GM12878 (cell line): ENCODE results near the gene NSMCE4A. TPM values are rescaled to one million over a fixed set of nuclear protein-coding genes. Genes with fewer than 3 reads are reported as not detected.
A peak's percentile ranks its signal among the peaks of the same experiment; 100 is the strongest.

Experiments
- BACH1 ChIP-seq: fragments of 450-650 bp; IDR thresholded peaks from 2 replicates; pipeline ENCODE4 v1.6.1; 2017; ENCODE audit warnings: mild to moderate bottlenecking, borderline replicate concordance
- CBX5 ChIP-seq: sonication (generic); IDR thresholded peaks from 2 replicates; pipeline ENCODE4 v1.6.1; 2016; ENCODE audit warnings: low read depth, moderate library complexity, mild to moderate bottlenecking, inconsistent platforms
- CREB1 ChIP-seq: IDR thresholded peaks from 2 replicates; pipeline ENCODE4 v1.6.1; 2012; ENCODE audit warnings: low read depth, mild to moderate bottlenecking, inconsistent platforms
- DPF2 ChIP-seq: fragments of 450-650 bp; IDR thresholded peaks from 2 replicates; pipeline ENCODE4 v1.6.1; 2017; ENCODE audit warnings: mild to moderate bottlenecking
- EGR1 ChIP-seq, 2 experiments: IDR thresholded peaks; 1 replicate in 1 of 2; 2 replicates in 1 of 2; pipeline ENCODE4 v1.6.1; 2011 to 2012; ENCODE audit warnings: low read depth in 2 of 2, low read length in 2 of 2, borderline replicate concordance in 1 of 2, mild to moderate bottlenecking in 1 of 2, moderate library complexity in 1 of 2
- HDAC2 ChIP-seq: fragments of 200-600 bp; sonication (generic); IDR thresholded peaks from 2 replicates; pipeline ENCODE4 v1.6.1; 2017
- HDAC6 ChIP-seq: fragments of 200-600 bp; sonication (generic); IDR thresholded peaks from one replicate; pipeline ENCODE4 v1.8.0; 2017; ENCODE audit warnings: antibody characterized with exemption; ENCODE audit not compliant: unreplicated experiment
- IKZF1 ChIP-seq: fragments of 450-650 bp; conservative IDR thresholded peaks from 2 replicates; pipeline ENCODE4 v1.6.1; 2017; ENCODE audit warnings: antibody characterized with exemption, mild to moderate bottlenecking
- IKZF2 ChIP-seq, 2 experiments: fragments of 450-650 bp; IDR thresholded peaks; 2 replicates each; pipeline ENCODE4 v1.6.1; 2017; ENCODE audit warnings: mild to moderate bottlenecking in 2 of 2, moderate library complexity in 2 of 2
- MXI1 ChIP-seq: fragments of 150-350 bp; IDR thresholded peaks from 2 replicates; pipeline ENCODE4 v1.6.1; 2011; ENCODE audit warnings: low read depth, mild to moderate bottlenecking, inconsistent platforms, low read length, improper control_type of control experiment
- NFXL1 ChIP-seq: fragments of 450-650 bp; IDR thresholded peaks from 2 replicates; pipeline ENCODE4 v1.6.1; 2017; ENCODE audit warnings: antibody characterized with exemption, mild to moderate bottlenecking, borderline replicate concordance
- POU2F2 ChIP-seq: IDR thresholded peaks from 3 replicates; pipeline ENCODE4 v1.6.1; 2011; ENCODE audit warnings: low read depth, mild to moderate bottlenecking, low read length, borderline replicate concordance
- RB1 ChIP-seq: fragments of 450-650 bp; formaldehyde crosslinking; IDR thresholded peaks from 2 replicates; pipeline ENCODE4 v1.6.1; 2017; ENCODE audit warnings: mild to moderate bottlenecking, borderline replicate concordance
- RUNX3 ChIP-seq: IDR thresholded peaks from 2 replicates; pipeline ENCODE4 v1.6.1; 2012; ENCODE audit warnings: low read length, inconsistent platforms
- SIX5 ChIP-seq: IDR thresholded peaks from 2 replicates; pipeline ENCODE4 v1.6.1; 2011; ENCODE audit warnings: mild to moderate bottlenecking, low read depth, low read length, moderate library complexity; ENCODE audit not compliant: severe bottlenecking
- SP1 ChIP-seq: IDR thresholded peaks from one replicate; pipeline ENCODE4 v1.6.1; 2011; ENCODE audit warnings: low read depth, low read length
- SREBF2 ChIP-seq: IDR thresholded peaks from 2 replicates; pipeline ENCODE4 v1.6.1; 2012; ENCODE audit warnings: mild to moderate bottlenecking, low read length
- TBL1XR1 ChIP-seq: IDR thresholded peaks from 2 replicates; pipeline ENCODE4 v1.6.1; 2012; ENCODE audit warnings: low read depth, low read length, improper control_type of control experiment
- ZBED1 ChIP-seq: IDR thresholded peaks from 2 replicates; pipeline ENCODE4 v1.6.1; 2016; ENCODE audit warnings: borderline replicate concordance
- ZNF207 ChIP-seq: fragments of 450-650 bp; IDR thresholded peaks from 2 replicates; pipeline ENCODE4 v1.6.1; 2014; ENCODE audit warnings: antibody characterized with exemption, mild to moderate bottlenecking, borderline replicate concordance
- ZNF217 ChIP-seq: fragments of 450-650 bp; IDR thresholded peaks from 2 replicates; pipeline ENCODE4 v1.6.1; 2017; ENCODE audit warnings: antibody characterized with exemption, mild to moderate bottlenecking
- ZSCAN29 ChIP-seq: fragments of 450-650 bp; IDR thresholded peaks from 2 replicates; pipeline ENCODE4 v1.6.1; 2017; ENCODE audit warnings: mild to moderate bottlenecking, moderate library complexity
- polyA plus RNA-seq, 11 experiments: library from polyadenylated mRNA; depleted of rRNA in 4 of 11; unstranded in 6 of 11; stranded (reverse) in 5 of 11; fragments of >200 nt; fragmentation: Nextera tagmentation in 4 of 11; fragmentation: Illumina TruSeq in 1 of 11; extraction: Ambion mirVana in 4 of 11; extraction: Trizol in 1 of 11; gene quantifications; 1 replicate in 1 of 11; 2 replicates in 10 of 11; pipeline versions ENCODE4 v1.2.1 to v1.2.3, GENCODE V29; 2011 to 2016; ENCODE audit warnings: inconsistent platforms in 2 of 11, missing spikeins in 2 of 11, low read depth in 1 of 11
- total RNA-seq, 4 experiments: library from RNA; depleted of rRNA in 3 of 4; stranded (reverse); fragments of >200 nt in 3 of 4; fragmentation: Illumina TruSeq in 1 of 4; extraction: Trizol in 1 of 4; gene quantifications; 2 replicates each; pipeline versions ENCODE4 v1.2.1 to v1.2.3, GENCODE V29; 2013 to 2021
- TF ChIP-seq, protein P1 (sequence below): fragments of 450-650 bp; formaldehyde crosslinking; IDR thresholded peaks from 2 replicates; pipeline ENCODE4 v1.5.0; 2022; ENCODE audit warnings: mild to moderate bottlenecking, missing genetic modification characterization
- TF ChIP-seq, protein P2 (sequence below): fragments of 450-650 bp; IDR thresholded peaks from 2 replicates; pipeline ENCODE4 v1.6.1; 2017; ENCODE audit warnings: antibody characterized with exemption, mild to moderate bottlenecking, moderate library complexity
- TF ChIP-seq, protein P3 (sequence below): fragments of 450-650 bp; IDR thresholded peaks from 2 replicates; pipeline ENCODE4 v1.6.1; 2014; ENCODE audit warnings: mild to moderate bottlenecking

NSMCE4A gene
- total and polyA plus RNA-seq, 10 of the 15 experiments (the other 5 are each of a cell fraction or from before 2014, with no cell fraction given), result 14.2 to 105 (median 76.1) TPM

DNA sequence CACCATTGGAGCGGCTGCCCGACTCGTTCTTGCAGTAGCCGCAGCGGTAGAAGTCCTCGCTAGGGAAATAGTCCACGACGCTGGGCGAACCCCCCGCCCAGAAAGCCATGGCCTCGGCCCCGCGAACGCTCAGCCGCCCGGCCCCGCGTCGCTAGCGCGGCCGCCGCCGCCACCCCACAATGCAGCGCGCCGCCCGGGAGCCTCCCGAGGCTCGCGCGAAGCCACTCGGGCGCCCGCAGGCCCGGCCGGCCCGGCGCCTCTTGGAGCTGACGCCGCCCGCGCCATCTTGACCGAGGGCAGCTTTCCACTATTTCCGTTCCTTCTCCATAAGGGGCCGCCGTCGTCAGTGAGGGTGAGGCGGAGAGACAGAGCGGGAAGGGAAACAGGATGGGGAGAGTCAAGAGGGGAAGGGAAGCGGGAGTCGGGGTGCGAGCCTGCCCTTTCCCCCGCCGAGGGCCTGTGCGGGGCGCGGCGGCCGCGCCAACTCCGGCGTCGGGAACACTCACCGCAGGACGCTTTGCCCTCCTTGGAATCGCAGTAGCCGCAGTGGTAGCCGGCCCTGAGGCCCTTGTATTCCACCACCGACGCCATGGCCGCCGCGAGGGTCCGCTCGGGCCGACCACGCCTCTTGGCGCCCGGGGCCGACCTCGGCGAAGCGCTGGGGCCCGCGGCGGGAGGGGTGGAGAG, 47.0 kb downstream of the NSMCE4A start, which contains the start of gene ATE1 (continued):
- TF ChIP-seq, protein P1, sequence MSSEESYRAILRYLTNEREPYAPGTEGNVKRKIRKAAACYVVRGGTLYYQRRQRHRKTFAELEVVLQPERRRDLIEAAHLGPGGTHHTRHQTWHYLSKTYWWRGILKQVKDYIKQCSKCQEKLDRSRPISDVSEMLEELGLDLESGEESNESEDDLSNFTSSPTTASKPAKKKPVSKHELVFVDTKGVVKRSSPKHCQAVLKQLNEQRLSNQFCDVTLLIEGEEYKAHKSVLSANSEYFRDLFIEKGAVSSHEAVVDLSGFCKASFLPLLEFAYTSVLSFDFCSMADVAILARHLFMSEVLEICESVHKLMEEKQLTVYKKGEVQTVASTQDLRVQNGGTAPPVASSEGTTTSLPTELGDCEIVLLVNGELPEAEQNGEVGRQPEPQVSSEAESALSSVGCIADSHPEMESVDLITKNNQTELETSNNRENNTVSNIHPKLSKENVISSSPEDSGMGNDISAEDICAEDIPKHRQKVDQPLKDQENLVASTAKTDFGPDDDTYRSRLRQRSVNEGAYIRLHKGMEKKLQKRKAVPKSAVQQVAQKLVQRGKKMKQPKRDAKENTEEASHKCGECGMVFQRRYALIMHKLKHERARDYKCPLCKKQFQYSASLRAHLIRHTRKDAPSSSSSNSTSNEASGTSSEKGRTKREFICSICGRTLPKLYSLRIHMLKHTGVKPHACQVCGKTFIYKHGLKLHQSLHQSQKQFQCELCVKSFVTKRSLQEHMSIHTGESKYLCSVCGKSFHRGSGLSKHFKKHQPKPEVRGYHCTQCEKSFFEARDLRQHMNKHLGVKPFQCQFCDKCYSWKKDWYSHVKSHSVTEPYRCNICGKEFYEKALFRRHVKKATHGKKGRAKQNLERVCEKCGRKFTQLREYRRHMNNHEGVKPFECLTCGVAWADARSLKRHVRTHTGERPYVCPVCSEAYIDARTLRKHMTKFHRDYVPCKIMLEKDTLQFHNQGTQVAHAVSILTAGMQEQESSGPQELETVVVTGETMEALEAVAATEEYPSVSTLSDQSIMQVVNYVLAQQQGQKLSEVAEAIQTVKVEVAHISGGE, result peak; percentile 67; the same call in 1 of the 2 replicates
- TF ChIP-seq ZBED1, result no peak
- peak; percentile 55 for TF ChIP-seq HDAC6
- 0 out of 3 replicates have a peak, but pooled peaks of 1 of the 2 experiments have one; percentile 18 for TF ChIP-seq EGR1 (IDR thresholded peaks at IDR 0.05; ENCODE audit: borderline replicate concordance in 1 of 2, low read depth in 2 of 2, low read length in 2 of 2)
- TF ChIP-seq DPF2, result peak; percentile 69
- TF ChIP-seq, protein P2, sequence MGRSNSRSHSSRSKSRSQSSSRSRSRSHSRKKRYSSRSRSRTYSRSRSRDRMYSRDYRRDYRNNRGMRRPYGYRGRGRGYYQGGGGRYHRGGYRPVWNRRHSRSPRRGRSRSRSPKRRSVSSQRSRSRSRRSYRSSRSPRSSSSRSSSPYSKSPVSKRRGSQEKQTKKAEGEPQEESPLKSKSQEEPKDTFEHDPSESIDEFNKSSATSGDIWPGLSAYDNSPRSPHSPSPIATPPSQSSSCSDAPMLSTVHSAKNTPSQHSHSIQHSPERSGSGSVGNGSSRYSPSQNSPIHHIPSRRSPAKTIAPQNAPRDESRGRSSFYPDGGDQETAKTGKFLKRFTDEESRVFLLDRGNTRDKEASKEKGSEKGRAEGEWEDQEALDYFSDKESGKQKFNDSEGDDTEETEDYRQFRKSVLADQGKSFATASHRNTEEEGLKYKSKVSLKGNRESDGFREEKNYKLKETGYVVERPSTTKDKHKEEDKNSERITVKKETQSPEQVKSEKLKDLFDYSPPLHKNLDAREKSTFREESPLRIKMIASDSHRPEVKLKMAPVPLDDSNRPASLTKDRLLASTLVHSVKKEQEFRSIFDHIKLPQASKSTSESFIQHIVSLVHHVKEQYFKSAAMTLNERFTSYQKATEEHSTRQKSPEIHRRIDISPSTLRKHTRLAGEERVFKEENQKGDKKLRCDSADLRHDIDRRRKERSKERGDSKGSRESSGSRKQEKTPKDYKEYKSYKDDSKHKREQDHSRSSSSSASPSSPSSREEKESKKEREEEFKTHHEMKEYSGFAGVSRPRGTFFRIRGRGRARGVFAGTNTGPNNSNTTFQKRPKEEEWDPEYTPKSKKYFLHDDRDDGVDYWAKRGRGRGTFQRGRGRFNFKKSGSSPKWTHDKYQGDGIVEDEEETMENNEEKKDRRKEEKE, result no peak
- TF ChIP-seq POU2F2, result peak; percentile 16; the same call in 2 of the 3 replicates
- TF ChIP-seq MXI1, result peak; percentile 34; the same call in 1 of the 2 replicates
- TF ChIP-seq SP1, result peak; percentile 5
- TF ChIP-seq, protein P3, sequence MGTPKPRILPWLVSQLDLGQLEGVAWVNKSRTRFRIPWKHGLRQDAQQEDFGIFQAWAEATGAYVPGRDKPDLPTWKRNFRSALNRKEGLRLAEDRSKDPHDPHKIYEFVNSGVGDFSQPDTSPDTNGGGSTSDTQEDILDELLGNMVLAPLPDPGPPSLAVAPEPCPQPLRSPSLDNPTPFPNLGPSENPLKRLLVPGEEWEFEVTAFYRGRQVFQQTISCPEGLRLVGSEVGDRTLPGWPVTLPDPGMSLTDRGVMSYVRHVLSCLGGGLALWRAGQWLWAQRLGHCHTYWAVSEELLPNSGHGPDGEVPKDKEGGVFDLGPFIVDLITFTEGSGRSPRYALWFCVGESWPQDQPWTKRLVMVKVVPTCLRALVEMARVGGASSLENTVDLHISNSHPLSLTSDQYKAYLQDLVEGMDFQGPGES, result 0 out of 2 replicates have a peak, but pooled peaks have one; percentile 32
- peak; percentile 77 to 79 for TF ChIP-seq IKZF2 (IDR thresholded peaks at IDR 0.05)
- peak; percentile 44; the same call in 1 of the 2 replicates for TF ChIP-seq RUNX3
- no peak for TF ChIP-seq CBX5
- peak; percentile 53; the same call in 1 of the 2 replicates for TF ChIP-seq ZNF207
- TF ChIP-seq HDAC2, result no peak
- no peak for TF ChIP-seq SREBF2
- peak; percentile 98 for TF ChIP-seq IKZF1
- TF ChIP-seq ZSCAN29, result no peak
- TF ChIP-seq NFXL1, result 0 out of 2 replicates have a peak, but pooled peaks have one; percentile 42
- TF ChIP-seq CREB1, result 0 out of 2 replicates have a peak, but pooled peaks have one; percentile 32
- TF ChIP-seq RB1, result peak; percentile 71
- peak; percentile 77 for TF ChIP-seq SIX5
- no peak for TF ChIP-seq BACH1
- TF ChIP-seq TBL1XR1, result peak; percentile 25; the same call in 1 of the 2 replicates
- peak; percentile 67; the same call in 1 of the 2 replicates for TF ChIP-seq ZNF217
